ENCODE results near the gene PARD3.

GRCh38 chr10:34626158-34626880, 188.8 kb downstream of the PARD3 start:
- TF ChIP-seq CTCF (IDR thresholded peaks at IDR 0.05) (no peak), EP300 (IDR thresholded peaks at IDR 0.05) (no peak)
